ENCODE measurements around the gene GPHB5. TPM values are rescaled to one million over a fixed set of nuclear protein-coding genes. Genes with fewer than 3 reads are reported as not detected.

GPHB5 gene
- total and polyA plus RNA-seq, 2 experiments from 2014 or later = not detected

DNA sequence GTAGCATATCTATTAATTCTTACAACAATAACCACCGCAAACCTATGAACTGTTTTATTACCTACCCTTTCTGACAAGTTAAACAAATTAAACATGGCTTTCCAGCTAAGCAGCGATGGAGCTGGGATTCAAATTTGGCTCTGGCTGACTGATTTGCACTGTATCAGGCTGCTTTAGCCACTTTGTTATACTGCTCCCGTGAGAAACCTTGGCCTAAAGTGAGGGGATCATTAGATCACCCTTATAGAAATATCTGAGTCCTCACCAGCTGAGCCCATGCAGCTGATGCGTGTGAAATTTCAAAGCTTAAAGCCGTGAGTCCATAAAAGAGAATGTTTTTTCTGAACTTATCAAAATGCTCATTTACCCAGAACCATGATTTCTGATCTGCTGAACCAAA lies 8.1 kb upstream of the GPHB5 start (continued):
- TF ChIP-seq, protein P1, sequence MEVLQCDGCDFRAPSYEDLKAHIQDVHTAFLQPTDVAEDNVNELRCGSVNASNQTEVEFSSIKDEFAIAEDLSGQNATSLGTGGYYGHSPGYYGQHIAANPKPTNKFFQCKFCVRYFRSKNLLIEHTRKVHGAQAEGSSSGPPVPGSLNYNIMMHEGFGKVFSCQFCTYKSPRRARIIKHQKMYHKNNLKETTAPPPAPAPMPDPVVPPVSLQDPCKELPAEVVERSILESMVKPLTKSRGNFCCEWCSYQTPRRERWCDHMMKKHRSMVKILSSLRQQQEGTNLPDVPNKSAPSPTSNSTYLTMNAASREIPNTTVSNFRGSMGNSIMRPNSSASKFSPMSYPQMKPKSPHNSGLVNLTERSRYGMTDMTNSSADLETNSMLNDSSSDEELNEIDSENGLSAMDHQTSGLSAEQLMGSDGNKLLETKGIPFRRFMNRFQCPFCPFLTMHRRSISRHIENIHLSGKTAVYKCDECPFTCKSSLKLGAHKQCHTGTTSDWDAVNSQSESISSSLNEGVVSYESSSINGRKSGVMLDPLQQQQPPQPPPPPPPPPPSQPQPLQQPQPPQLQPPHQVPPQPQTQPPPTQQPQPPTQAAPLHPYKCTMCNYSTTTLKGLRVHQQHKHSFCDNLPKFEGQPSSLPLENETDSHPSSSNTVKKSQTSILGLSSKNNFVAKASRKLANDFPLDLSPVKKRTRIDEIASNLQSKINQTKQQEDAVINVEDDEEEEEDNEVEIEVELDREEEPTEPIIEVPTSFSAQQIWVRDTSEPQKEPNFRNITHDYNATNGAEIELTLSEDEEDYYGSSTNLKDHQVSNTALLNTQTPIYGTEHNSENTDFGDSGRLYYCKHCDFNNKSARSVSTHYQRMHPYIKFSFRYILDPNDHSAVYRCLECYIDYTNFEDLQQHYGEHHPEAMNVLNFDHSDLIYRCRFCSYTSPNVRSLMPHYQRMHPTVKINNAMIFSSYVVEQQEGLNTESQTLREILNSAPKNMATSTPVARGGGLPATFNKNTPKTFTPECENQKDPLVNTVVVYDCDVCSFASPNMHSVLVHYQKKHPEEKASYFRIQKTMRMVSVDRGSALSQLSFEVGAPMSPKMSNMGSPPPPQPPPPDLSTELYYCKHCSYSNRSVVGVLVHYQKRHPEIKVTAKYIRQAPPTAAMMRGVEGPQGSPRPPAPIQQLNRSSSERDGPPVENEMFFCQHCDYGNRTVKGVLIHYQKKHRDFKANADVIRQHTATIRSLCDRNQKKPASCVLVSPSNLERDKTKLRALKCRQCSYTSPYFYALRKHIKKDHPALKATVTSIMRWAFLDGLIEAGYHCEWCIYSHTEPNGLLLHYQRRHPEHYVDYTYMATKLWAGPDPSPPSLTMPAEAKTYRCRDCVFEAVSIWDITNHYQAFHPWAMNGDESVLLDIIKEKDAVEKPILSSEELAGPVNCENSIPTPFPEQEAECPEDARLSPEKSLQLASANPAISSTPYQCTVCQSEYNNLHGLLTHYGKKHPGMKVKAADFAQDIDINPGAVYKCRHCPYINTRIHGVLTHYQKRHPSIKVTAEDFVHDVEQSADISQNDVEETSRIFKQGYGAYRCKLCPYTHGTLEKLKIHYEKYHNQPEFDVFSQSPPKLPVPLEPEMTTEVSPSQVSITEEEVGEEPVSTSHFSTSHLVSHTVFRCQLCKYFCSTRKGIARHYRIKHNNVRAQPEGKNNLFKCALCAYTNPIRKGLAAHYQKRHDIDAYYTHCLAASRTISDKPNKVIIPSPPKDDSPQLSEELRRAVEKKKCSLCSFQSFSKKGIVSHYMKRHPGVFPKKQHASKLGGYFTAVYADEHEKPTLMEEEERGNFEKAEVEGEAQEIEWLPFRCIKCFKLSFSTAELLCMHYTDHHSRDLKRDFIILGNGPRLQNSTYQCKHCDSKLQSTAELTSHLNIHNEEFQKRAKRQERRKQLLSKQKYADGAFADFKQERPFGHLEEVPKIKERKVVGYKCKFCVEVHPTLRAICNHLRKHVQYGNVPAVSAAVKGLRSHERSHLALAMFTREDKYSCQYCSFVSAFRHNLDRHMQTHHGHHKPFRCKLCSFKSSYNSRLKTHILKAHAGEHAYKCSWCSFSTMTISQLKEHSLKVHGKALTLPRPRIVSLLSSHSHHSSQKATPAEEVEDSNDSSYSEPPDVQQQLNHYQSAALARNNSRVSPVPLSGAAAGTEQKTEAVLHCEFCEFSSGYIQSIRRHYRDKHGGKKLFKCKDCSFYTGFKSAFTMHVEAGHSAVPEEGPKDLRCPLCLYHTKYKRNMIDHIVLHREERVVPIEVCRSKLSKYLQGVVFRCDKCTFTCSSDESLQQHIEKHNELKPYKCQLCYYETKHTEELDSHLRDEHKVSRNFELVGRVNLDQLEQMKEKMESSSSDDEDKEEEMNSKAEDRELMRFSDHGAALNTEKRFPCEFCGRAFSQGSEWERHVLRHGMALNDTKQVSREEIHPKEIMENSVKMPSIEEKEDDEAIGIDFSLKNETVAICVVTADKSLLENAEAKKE (CRISPR knock-in tag; IDR thresholded peaks at IDR 0.05) = no peak

DNA sequence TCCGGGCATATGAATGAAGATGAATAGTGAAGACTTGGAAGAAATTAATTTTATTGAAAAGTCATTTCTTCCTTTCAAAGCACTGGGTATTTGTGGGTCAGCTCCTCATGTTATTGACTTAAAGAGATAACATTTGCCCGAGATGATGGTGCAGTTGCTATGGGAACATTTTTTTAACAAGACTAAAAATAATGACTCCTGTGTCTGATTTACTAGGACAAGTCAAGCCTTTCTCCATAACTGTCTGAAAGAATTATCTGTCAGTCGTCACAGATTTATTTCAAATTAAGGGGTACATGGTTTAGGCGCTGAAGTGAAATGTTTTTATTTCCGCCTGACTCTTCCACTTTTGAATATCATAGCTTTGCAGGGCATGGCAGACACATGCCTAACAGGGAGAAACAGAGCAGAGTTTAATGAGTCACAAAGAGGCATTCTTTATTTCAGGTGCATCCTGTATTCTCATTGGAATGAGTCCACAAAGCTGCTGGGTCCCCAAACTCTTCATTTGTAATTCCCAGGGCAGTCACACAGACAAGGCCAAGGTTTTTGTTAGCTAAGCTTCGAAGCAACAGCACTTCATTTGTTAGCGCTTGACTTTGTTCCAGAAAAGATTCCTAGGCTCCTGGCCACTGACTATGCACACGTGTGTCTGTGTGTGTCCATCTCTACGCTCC lies 4.3 kb upstream of the GPHB5 start:
- H3K9me3 Mint-ChIP-seq = no peaks in the 10 kb centered on the region
- DNase-seq (ENCODE audit: low spot score) (peak; percentile 24), ATAC-seq (no peak)
- Histone ChIP-seq H3K9me2 (ENCODE audit: insufficient read depth) (peaks cover 7% of the 10 kb centered on the region; the same call in 1 of the 2 replicates), H3K27me3 (ENCODE audit: insufficient read depth) (no peaks in the 10 kb centered on the region), H4K20me1 (replicated peaks; ENCODE audit: insufficient read depth) (no peaks in the 10 kb centered on the region), H3K4me2 (no peak overlapping the region), H3K79me2 (replicated peaks; ENCODE audit: insufficient read depth) (no peaks in the 10 kb centered on the region), H3K36me3 (ENCODE audit: insufficient read depth) (no peaks in the 10 kb centered on the region), H3F3A (replicated peaks; ENCODE audit: low read depth) (no peaks in the 10 kb centered on the region), H2AFZ (peak overlapping the region; percentile 67; the same call in 1 of the 2 replicates), H3K27ac (ENCODE audit: low read depth) (no peak overlapping the region), H3K4me3 (no peak overlapping the region), H3K4me1 (ENCODE audit: insufficient read depth) (no peaks in the 10 kb centered on the region)
- no peaks in the 10 kb centered on the region for H3K27me3 Mint-ChIP-seq (ENCODE audit: insufficient read depth, low read depth, poor library complexity)
- no peak overlapping the region for H3K4me3 Mint-ChIP-seq
- H3K27ac Mint-ChIP-seq = no peak overlapping the region
- peaks cover 7% of the 10 kb centered on the region for H3K4me1 Mint-ChIP-seq
- H3K36me3 Mint-ChIP-seq (ENCODE audit: low read depth) = no peaks in the 10 kb centered on the region
- no peak for TF ChIP-seq STAT1 (IDR thresholded peaks at IDR 0.05; ENCODE audit: unreplicated experiment)
- no peak for TF ChIP-seq EZH2phosphoT487 (IDR thresholded peaks at IDR 0.05; ENCODE audit: unreplicated experiment)
- no peak for TF ChIP-seq ZNF114 (CRISPR knock-in tag; IDR thresholded peaks at IDR 0.05)
- TF ChIP-seq NANOG (IDR thresholded peaks at IDR 0.05; ENCODE audit: borderline replicate concordance) = no peak
- no peak for TF ChIP-seq ZNF331 (CRISPR knock-in tag; IDR thresholded peaks at IDR 0.05; ENCODE audit: low read depth)
- no peak for TF ChIP-seq EZH2 (IDR thresholded peaks at IDR 0.05; ENCODE audit: low read depth, unreplicated experiment)
- TF ChIP-seq, protein P2, sequence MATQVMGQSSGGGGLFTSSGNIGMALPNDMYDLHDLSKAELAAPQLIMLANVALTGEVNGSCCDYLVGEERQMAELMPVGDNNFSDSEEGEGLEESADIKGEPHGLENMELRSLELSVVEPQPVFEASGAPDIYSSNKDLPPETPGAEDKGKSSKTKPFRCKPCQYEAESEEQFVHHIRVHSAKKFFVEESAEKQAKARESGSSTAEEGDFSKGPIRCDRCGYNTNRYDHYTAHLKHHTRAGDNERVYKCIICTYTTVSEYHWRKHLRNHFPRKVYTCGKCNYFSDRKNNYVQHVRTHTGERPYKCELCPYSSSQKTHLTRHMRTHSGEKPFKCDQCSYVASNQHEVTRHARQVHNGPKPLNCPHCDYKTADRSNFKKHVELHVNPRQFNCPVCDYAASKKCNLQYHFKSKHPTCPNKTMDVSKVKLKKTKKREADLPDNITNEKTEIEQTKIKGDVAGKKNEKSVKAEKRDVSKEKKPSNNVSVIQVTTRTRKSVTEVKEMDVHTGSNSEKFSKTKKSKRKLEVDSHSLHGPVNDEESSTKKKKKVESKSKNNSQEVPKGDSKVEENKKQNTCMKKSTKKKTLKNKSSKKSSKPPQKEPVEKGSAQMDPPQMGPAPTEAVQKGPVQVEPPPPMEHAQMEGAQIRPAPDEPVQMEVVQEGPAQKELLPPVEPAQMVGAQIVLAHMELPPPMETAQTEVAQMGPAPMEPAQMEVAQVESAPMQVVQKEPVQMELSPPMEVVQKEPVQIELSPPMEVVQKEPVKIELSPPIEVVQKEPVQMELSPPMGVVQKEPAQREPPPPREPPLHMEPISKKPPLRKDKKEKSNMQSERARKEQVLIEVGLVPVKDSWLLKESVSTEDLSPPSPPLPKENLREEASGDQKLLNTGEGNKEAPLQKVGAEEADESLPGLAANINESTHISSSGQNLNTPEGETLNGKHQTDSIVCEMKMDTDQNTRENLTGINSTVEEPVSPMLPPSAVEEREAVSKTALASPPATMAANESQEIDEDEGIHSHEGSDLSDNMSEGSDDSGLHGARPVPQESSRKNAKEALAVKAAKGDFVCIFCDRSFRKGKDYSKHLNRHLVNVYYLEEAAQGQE (IDR thresholded peaks at IDR 0.05; ENCODE audit: unreplicated experiment) = no peak

All from GM23338 (cell line).